Liver (tissue), 9 donors: Measurements from ENCODE around the gene INPP5F. TPM values are rescaled to one million over a fixed set of nuclear protein-coding genes. Genes with fewer than 3 reads are reported as not detected.

Experiments
- DNase-seq: peaks from one replicate; pipeline ENCODE4 v3.0.0-alpha.2; 2017; ENCODE audit warnings: low spot score
- H3K27ac ChIP-seq, 2 donors: one replicate each; pipeline ENCODE4 v1.7.0; 2013; ENCODE audit warnings: inconsistent platforms in 2 of 2, low read length in 2 of 2, control low read depth in 1 of 2, low read depth in 1 of 2, mild to moderate bottlenecking in 1 of 2
- H3K27me3 ChIP-seq, 4 donors: one replicate each; pipeline versions ENCODE4 v1.6.1 to v1.7.0; 2013; ENCODE audit warnings: low read length in 3 of 4, inconsistent platforms in 1 of 4, mild to moderate bottlenecking in 1 of 4, moderate library complexity in 1 of 4; ENCODE audit not compliant: control insufficient read depth in 4 of 4, insufficient read depth in 4 of 4
- H3K36me3 ChIP-seq, 4 donors: one replicate each; pipeline versions ENCODE4 v1.6.1 to v1.7.0; 2013; ENCODE audit warnings: low read length in 3 of 4, mild to moderate bottlenecking in 3 of 4, low read depth in 1 of 4, moderate library complexity in 1 of 4; ENCODE audit not compliant: control insufficient read depth in 4 of 4, insufficient read depth in 3 of 4
- H3K4me1 ChIP-seq, 4 donors: one replicate each; pipeline versions ENCODE4 v1.6.1 to v1.7.0; 2013; ENCODE audit warnings: low read length in 3 of 4, mild to moderate bottlenecking in 3 of 4, moderate library complexity in 1 of 4; ENCODE audit not compliant: control insufficient read depth in 4 of 4, insufficient read depth in 4 of 4
- H3K4me3 ChIP-seq, 3 donors: one replicate each; pipeline versions ENCODE4 v1.6.1 to v1.7.0; 2013; ENCODE audit warnings: low read length in 3 of 3, control low read depth in 1 of 3, low read depth in 1 of 3, mild to moderate bottlenecking in 1 of 3
- H3K9ac ChIP-seq, 2 donors: one replicate each; pipeline ENCODE4 v1.7.0; 2013; ENCODE audit warnings: low read length in 2 of 2, mild to moderate bottlenecking in 2 of 2, moderate library complexity in 2 of 2, control low read depth in 1 of 2, low read depth in 1 of 2
- H3K9me3 ChIP-seq, 4 donors: one replicate each; pipeline versions ENCODE4 v1.6.1 to v1.7.0; 2013; ENCODE audit warnings: low read length in 3 of 4; ENCODE audit not compliant: control insufficient read depth in 4 of 4
- FOXA2 ChIP-seq: IDR thresholded peaks from 2 replicates; pipeline ENCODE4 v1.6.1; 2016; ENCODE audit warnings: antibody characterized with exemption
- GABPA ChIP-seq, 2 donors: IDR thresholded peaks in 1 of 2; conservative IDR thresholded peaks in 1 of 2; 2 replicates each; pipeline ENCODE4 v1.6.1; 2016; ENCODE audit warnings: antibody characterized with exemption in 2 of 2, mild to moderate bottlenecking in 1 of 2, moderate library complexity in 1 of 2
- JUND ChIP-seq, 2 donors: IDR thresholded peaks; 2 replicates each; pipeline ENCODE4 v1.6.1; 2016; ENCODE audit warnings: antibody characterized with exemption in 2 of 2
- RAD21 ChIP-seq, 2 donors: IDR thresholded peaks; 2 replicates each; pipeline ENCODE4 v1.6.1; 2016; ENCODE audit warnings: antibody characterized with exemption in 2 of 2, mild to moderate bottlenecking in 2 of 2
- SP1 ChIP-seq: IDR thresholded peaks from 2 replicates; pipeline ENCODE4 v1.6.1; 2018; ENCODE audit warnings: antibody characterized with exemption, mild to moderate bottlenecking
- YY1 ChIP-seq: IDR thresholded peaks from 2 replicates; pipeline ENCODE4 v1.6.1; 2016; ENCODE audit warnings: antibody characterized with exemption, mild to moderate bottlenecking
- WGBS: extraction: QIAGEN DNeasy Blood & Tissue Kit; methylation state at CpG from one replicate; pipeline ENCODE4 v1.1.7; 2013; 5-methylcytosine and 5-hydroxymethylcytosine counted together
- polyA plus RNA-seq, 2 donors: library from polyadenylated mRNA; stranded (reverse) in 1 of 2; unstranded in 1 of 2; fragments of 200-250 nt in 1 of 2; fragments of >200 nt in 1 of 2; fragmentation: Nextera tagmentation in 1 of 2; extraction: Ambion mirVana in 1 of 2; gene quantifications; one replicate each; pipeline versions ENCODE4 v1.2.1 to v1.2.3, GENCODE V29; 2013 to 2015
- total RNA-seq, 2 donors: library from RNA; depleted of rRNA; stranded (reverse); fragments of >200 nt; gene quantifications; one replicate each; pipeline ENCODE4 v1.2.3, GENCODE V29; 2014
- TF ChIP-seq, protein P1 (sequence below): fragments of 150-350 bp; IDR thresholded peaks from 2 replicates; pipeline ENCODE4 v1.5.1; 2017; ENCODE audit warnings: improper control_type of control experiment, low read depth, low read length; ENCODE audit not compliant: missing input control
- TF ChIP-seq, protein P2 (sequence below): IDR thresholded peaks from 2 replicates; pipeline ENCODE4 v1.6.1; 2016; ENCODE audit warnings: antibody characterized with exemption
- TF ChIP-seq, protein P3 (sequence below): IDR thresholded peaks from 2 replicates; pipeline ENCODE4 v1.6.1; 2016; ENCODE audit warnings: antibody characterized with exemption
- TF ChIP-seq, protein P4 (sequence below): IDR thresholded peaks from 2 replicates; pipeline ENCODE4 v1.6.1; 2016; ENCODE audit warnings: antibody characterized with exemption
- donor health status: healthy.
- donor health status: healthy.
- donor health status: healthy.
- donor health status: healthy.
- donor health status: healthy.

The INPP5F gene, protein sequence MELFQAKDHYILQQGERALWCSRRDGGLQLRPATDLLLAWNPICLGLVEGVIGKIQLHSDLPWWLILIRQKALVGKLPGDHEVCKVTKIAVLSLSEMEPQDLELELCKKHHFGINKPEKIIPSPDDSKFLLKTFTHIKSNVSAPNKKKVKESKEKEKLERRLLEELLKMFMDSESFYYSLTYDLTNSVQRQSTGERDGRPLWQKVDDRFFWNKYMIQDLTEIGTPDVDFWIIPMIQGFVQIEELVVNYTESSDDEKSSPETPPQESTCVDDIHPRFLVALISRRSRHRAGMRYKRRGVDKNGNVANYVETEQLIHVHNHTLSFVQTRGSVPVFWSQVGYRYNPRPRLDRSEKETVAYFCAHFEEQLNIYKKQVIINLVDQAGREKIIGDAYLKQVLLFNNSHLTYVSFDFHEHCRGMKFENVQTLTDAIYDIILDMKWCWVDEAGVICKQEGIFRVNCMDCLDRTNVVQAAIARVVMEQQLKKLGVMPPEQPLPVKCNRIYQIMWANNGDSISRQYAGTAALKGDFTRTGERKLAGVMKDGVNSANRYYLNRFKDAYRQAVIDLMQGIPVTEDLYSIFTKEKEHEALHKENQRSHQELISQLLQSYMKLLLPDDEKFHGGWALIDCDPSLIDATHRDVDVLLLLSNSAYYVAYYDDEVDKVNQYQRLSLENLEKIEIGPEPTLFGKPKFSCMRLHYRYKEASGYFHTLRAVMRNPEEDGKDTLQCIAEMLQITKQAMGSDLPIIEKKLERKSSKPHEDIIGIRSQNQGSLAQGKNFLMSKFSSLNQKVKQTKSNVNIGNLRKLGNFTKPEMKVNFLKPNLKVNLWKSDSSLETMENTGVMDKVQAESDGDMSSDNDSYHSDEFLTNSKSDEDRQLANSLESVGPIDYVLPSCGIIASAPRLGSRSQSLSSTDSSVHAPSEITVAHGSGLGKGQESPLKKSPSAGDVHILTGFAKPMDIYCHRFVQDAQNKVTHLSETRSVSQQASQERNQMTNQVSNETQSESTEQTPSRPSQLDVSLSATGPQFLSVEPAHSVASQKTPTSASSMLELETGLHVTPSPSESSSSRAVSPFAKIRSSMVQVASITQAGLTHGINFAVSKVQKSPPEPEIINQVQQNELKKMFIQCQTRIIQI
- total RNA-seq (1 to 10 TPM; 2.8 to 8.1 TPM), polyA plus RNA-seq (1 to 10 TPM; 1.1 to 1.5 TPM)

DNA sequence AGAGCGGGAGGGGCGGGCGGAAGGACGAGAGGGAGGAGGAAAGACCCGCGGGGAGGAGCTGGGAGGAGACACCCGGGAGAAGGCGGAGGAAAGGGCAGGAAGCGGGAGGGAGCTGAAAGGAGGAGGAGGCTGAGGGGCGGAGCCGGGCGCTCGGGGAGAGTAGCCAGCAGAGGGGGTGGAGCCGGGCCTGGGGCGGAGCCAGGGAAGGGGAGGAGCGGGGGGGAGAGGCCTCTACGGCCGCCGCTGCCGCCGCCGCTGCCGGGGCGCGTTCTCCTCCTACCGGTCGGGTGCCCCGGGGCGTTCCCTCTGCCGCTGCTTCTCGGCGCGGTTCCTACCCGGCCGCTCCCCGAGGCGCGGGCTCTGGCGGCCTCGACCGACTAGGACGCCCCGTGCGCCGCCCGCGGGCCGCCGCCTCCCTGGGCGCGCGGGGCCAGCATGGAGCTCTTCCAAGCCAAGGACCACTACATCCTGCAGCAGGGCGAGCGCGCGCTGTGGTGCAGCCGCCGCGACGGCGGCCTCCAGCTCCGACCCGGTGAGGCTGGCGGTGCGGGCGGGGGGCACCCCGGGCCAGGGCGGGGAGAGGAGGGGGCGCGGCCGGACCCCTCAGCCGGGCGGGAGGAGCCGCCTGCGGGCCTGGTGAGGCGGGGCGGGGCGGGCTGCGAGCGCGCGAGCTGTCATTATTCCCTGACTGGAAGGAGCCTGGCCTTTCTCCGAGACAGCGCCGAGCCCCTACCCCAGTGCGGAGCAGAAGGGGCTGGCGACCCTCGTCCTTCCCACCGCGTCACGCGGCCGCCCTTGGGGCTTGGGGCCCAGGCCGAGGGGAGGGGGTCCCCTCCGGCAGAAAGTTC lies at the start of gene INPP5F:
Gene INPP5F (plus strand): TSS at position 223 of the 848 bp plus-strand sequence. CDS start 213 bp downstream, at position 436.
- H3K36me3 ChIP-seq: no peaks in the 10 kb centered on the region
- whole genome bisulfite sequencing: 1% methylated on average over 95 of the region's 95 CpGs
- H3K27me3 ChIP-seq: no peaks in the 10 kb centered on the region
- H3K27ac ChIP-seq: peak within 1 kb of the TSS; percentile 80 to 89
- peak within 1 kb of the TSS; percentile 72 to 96 (median 76) for H3K4me3 ChIP-seq
- DNase-seq: peak; percentile 99
- H3K4me1 ChIP-seq: peaks cover 0 to 13% (median 7%) of the 10 kb centered on the region in 4 donors
- H3K9ac ChIP-seq: peak within 1 kb of the TSS; percentile 73 to 90
- no peaks in the 10 kb centered on the region for H3K9me3 ChIP-seq
- peak in 1 of 2 donors; percentile 29 for TF ChIP-seq RAD21 (IDR thresholded peaks at IDR 0.05)
- peak; percentile 82 for TF ChIP-seq SP1
- TF ChIP-seq JUND (IDR thresholded peaks at IDR 0.05): no peak
- TF ChIP-seq YY1: peak; percentile 38
- TF ChIP-seq GABPA (IDR thresholded peaks at IDR 0.05 in 1 of 2, conservative IDR thresholded peaks at IDR 0.05 in 1 of 2): peak; percentile 65 to 84
- TF ChIP-seq, protein P1, sequence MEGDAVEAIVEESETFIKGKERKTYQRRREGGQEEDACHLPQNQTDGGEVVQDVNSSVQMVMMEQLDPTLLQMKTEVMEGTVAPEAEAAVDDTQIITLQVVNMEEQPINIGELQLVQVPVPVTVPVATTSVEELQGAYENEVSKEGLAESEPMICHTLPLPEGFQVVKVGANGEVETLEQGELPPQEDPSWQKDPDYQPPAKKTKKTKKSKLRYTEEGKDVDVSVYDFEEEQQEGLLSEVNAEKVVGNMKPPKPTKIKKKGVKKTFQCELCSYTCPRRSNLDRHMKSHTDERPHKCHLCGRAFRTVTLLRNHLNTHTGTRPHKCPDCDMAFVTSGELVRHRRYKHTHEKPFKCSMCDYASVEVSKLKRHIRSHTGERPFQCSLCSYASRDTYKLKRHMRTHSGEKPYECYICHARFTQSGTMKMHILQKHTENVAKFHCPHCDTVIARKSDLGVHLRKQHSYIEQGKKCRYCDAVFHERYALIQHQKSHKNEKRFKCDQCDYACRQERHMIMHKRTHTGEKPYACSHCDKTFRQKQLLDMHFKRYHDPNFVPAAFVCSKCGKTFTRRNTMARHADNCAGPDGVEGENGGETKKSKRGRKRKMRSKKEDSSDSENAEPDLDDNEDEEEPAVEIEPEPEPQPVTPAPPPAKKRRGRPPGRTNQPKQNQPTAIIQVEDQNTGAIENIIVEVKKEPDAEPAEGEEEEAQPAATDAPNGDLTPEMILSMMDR: peak; percentile 36
- TF ChIP-seq, protein P2, sequence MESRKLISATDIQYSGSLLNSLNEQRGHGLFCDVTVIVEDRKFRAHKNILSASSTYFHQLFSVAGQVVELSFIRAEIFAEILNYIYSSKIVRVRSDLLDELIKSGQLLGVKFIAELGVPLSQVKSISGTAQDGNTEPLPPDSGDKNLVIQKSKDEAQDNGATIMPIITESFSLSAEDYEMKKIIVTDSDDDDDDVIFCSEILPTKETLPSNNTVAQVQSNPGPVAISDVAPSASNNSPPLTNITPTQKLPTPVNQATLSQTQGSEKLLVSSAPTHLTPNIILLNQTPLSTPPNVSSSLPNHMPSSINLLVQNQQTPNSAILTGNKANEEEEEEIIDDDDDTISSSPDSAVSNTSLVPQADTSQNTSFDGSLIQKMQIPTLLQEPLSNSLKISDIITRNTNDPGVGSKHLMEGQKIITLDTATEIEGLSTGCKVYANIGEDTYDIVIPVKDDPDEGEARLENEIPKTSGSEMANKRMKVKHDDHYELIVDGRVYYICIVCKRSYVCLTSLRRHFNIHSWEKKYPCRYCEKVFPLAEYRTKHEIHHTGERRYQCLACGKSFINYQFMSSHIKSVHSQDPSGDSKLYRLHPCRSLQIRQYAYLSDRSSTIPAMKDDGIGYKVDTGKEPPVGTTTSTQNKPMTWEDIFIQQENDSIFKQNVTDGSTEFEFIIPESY: no peak
- TF ChIP-seq FOXA2: no peak

DNA sequence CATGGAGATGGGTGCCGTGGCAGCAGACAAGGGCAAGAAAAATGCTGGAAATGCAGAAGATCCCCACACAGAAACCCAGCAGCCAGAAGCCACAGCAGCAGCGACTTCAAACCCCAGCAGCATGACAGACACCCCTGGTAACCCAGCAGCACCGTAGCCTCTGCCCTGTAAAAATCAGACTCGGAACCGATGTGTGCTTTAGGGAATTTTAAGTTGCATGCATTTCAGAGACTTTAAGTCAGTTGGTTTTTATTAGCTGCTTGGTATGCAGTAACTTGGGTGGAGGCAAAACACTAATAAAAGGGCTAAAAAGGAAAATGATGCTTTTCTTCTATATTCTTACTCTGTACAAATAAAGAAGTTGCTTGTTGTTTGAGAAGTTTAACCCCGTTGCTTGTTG lies 48.7 kb upstream of the INPP5F start:
- TF ChIP-seq, protein P3, sequence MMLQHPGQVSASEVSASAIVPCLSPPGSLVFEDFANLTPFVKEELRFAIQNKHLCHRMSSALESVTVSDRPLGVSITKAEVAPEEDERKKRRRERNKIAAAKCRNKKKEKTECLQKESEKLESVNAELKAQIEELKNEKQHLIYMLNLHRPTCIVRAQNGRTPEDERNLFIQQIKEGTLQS: no peak
- TF ChIP-seq, protein P2: no peak
- TF ChIP-seq, protein P4, sequence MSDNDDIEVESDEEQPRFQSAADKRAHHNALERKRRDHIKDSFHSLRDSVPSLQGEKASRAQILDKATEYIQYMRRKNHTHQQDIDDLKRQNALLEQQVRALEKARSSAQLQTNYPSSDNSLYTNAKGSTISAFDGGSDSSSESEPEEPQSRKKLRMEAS: no peak
- Histone ChIP-seq H3K27me3 (no peaks in the 10 kb centered on the region), H3K4me3 (no peak overlapping the region), H3K9me3 (no peaks in the 10 kb centered on the region), H3K36me3 (peaks cover 9 to 46% (median 30%) of the 10 kb centered on the region in 4 donors), H3K4me1 (no peaks in the 10 kb centered on the region), H3K27ac (no peak overlapping the region), H3K9ac (no peak overlapping the region)
- no peak for DNase-seq
- WGBS: 93% methylated on average over 6 of the region's 6 CpGs
